H1 (cell line): Measurements from ENCODE around the gene PELO. TPM values are rescaled to one million over a fixed set of nuclear protein-coding genes. Genes with fewer than 3 reads are reported as not detected.

Experiments used
- CTCF ChIA-PET: fragments of 300-600 bp; sonication (Branson Sonifier 250); formaldehyde crosslinking; loops from one replicate; lab custom pipeline; 2021; ENCODE audit not compliant: partially characterized antibody; lab: Charles Lee
- POLR2A ChIA-PET: fragments of 300-600 bp; sonication (Branson Sonifier 250); formaldehyde crosslinking; loops from one replicate; lab custom pipeline; 2021; ENCODE audit warnings: inconsistent platforms; ENCODE audit not compliant: partially characterized antibody; lab: Charles Lee
- DNase-seq, 2 experiments: peaks; one replicate each; pipeline versions ENCODE4 v3.0.0 to v3.0.0-alpha.2; 2010 to 2022; ENCODE audit warnings: low spot score in 2 of 2, low read depth in 1 of 2, mixed read lengths in 1 of 2
- FAIRE-seq: peaks from 2 replicates; lab custom pipeline; 2011; peaks lifted over from hg19 to GRCh38; lab: Jason Lieb, UNC
- H2AFZ ChIP-seq: 2 replicates; pipeline ENCODE4 v1.8.1; 2012; ENCODE audit warnings: low read length, inconsistent platforms
- H2AK5ac ChIP-seq: 2 replicates; pipeline ENCODE4 v1.6.1; 2013; ENCODE audit warnings: low read depth, low read length
- H2BK120ac ChIP-seq: replicated peaks from 2 replicates; pipeline ENCODE3; 2013; ENCODE audit warnings: low read depth, low read length, inconsistent platforms
- H2BK12ac ChIP-seq: 2 replicates; pipeline ENCODE4 v1.6.1; 2013; ENCODE audit warnings: low read depth, low read length
- H2BK15ac ChIP-seq: 2 replicates; pipeline ENCODE4 v1.6.1; 2013; ENCODE audit warnings: low read length
- H2BK20ac ChIP-seq: 2 replicates; pipeline ENCODE4 v1.6.1; 2013; ENCODE audit warnings: low read length
- H2BK5ac ChIP-seq: 2 replicates; pipeline ENCODE4 v1.6.1; 2013; ENCODE audit warnings: low read depth, low read length
- H3K14ac ChIP-seq: 2 replicates; pipeline ENCODE4 v1.6.1; 2013; ENCODE audit warnings: inconsistent platforms; ENCODE audit not compliant: insufficient read length
- H3K18ac ChIP-seq: 2 replicates; pipeline ENCODE4 v1.6.1; 2013; ENCODE audit warnings: low read length; ENCODE audit errors: extremely low read depth
- H3K23ac ChIP-seq: 2 replicates; pipeline ENCODE4 v1.6.1; 2013; ENCODE audit warnings: inconsistent platforms; ENCODE audit not compliant: insufficient read length
- H3K23me2 ChIP-seq: 2 replicates; pipeline ENCODE4 v1.6.1; 2013; ENCODE audit warnings: low read depth, low read length
- H3K27ac ChIP-seq: 2 replicates; pipeline ENCODE4 v1.6.1; 2011; ENCODE audit warnings: low read depth, low read length, inconsistent platforms
- H3K27me3 ChIP-seq, 4 experiments: replicated peaks in 1 of 4; 1 replicate in 1 of 4; 2 replicates in 3 of 4; pipeline versions ENCODE4 v1.6.1 to v1.8.1; 2011 to 2013; ENCODE audit warnings: low read length in 3 of 4, mild to moderate bottlenecking in 3 of 4, inconsistent platforms in 2 of 4, mixed read lengths in 2 of 4, moderate library complexity in 1 of 4; ENCODE audit not compliant: control insufficient read depth in 3 of 4, insufficient read depth in 3 of 4; ENCODE audit errors: extremely low read depth in 1 of 4
- H3K36me3 ChIP-seq, 4 experiments: 2 replicates each; pipeline versions ENCODE4 v1.6.1 to v1.8.1; 2011 to 2013; ENCODE audit warnings: mild to moderate bottlenecking in 4 of 4, low read length in 3 of 4, moderate library complexity in 2 of 4, control low read depth in 1 of 4, inconsistent platforms in 1 of 4; ENCODE audit not compliant: insufficient read depth in 4 of 4, control insufficient read depth in 2 of 4
- H3K4ac ChIP-seq: replicated peaks from 2 replicates; pipeline ENCODE3; 2013; ENCODE audit warnings: low read length, low read depth, mixed read lengths, inconsistent platforms; ENCODE audit not compliant: insufficient read length
- H3K4me1 ChIP-seq, 4 experiments: replicated peaks in 1 of 4; 1 replicate in 1 of 4; 2 replicates in 3 of 4; pipeline versions ENCODE4 v1.6.1 to v1.8.1; 2011 to 2013; ENCODE audit warnings: low read length in 3 of 4, inconsistent platforms in 2 of 4, mixed read lengths in 1 of 4; ENCODE audit not compliant: insufficient read depth in 4 of 4, control insufficient read depth in 3 of 4
- H3K4me2 ChIP-seq, 2 experiments: 2 replicates each; pipeline versions ENCODE4 v1.6.1 to v1.8.1; 2011 to 2013; ENCODE audit warnings: low read depth in 2 of 2, low read length in 2 of 2, control low read depth in 1 of 2, inconsistent platforms in 1 of 2, mild to moderate bottlenecking in 1 of 2; ENCODE audit not compliant: insufficient read depth in 1 of 2
- H3K4me3 ChIP-seq, 4 experiments: fragments of 200-600, 300-600 bp in 1 of 4; sonication (generic), shearing (Covaris generic), sonication (Bioruptor Twin) in 1 of 4; 2 replicates each; pipeline versions ENCODE4 v1.5.1 to v1.8.1; 2011 to 2016; ENCODE audit warnings: low read length in 4 of 4, low read depth in 3 of 4, control low read depth in 2 of 4, inconsistent platforms in 2 of 4, mild to moderate bottlenecking in 2 of 4, mixed read lengths in 1 of 4, moderate library complexity in 1 of 4; ENCODE audit not compliant: insufficient read depth in 2 of 4; ENCODE audit errors: extremely low read depth in 1 of 4
- H3K56ac ChIP-seq: replicated peaks from 2 replicates; pipeline ENCODE3; 2013; ENCODE audit warnings: low read depth, mild to moderate bottlenecking, mixed read lengths, low read length, inconsistent platforms; ENCODE audit not compliant: insufficient read length
- H3K79me1 ChIP-seq: 2 replicates; pipeline ENCODE4 v1.6.1; 2013; ENCODE audit warnings: low read depth, low read length, control low read depth
- H3K79me2 ChIP-seq, 2 experiments: 2 replicates each; pipeline versions ENCODE4 v1.6.1 to v1.8.1; 2012 to 2013; ENCODE audit warnings: low read length in 2 of 2, mild to moderate bottlenecking in 2 of 2, inconsistent platforms in 1 of 2; ENCODE audit not compliant: insufficient read depth in 2 of 2, control insufficient read depth in 1 of 2
- H3K9ac ChIP-seq, 4 experiments: replicated peaks in 1 of 4; 1 replicate in 1 of 4; 2 replicates in 3 of 4; pipeline versions ENCODE4 v1.6.1 to v1.8.1; 2011 to 2013; ENCODE audit warnings: low read depth in 3 of 4, low read length in 3 of 4, control low read depth in 2 of 4, mild to moderate bottlenecking in 2 of 4, moderate library complexity in 2 of 4, inconsistent platforms in 1 of 4; ENCODE audit errors: extremely low read depth in 1 of 4
- H3K9me3 ChIP-seq, 2 experiments: 2 replicates each; pipeline versions ENCODE4 v1.6.1 to v1.8.1; 2012 to 2013; ENCODE audit warnings: mild to moderate bottlenecking in 2 of 2, moderate library complexity in 2 of 2, control low read depth in 1 of 2, inconsistent platforms in 1 of 2, low read depth in 1 of 2, low read length in 1 of 2, mixed read lengths in 1 of 2; ENCODE audit not compliant: insufficient read depth in 2 of 2
- H4K20me1 ChIP-seq, 2 experiments: replicated peaks in 1 of 2; 2 replicates each; pipeline versions ENCODE3 to v1.8.1; 2011 to 2013; ENCODE audit warnings: inconsistent platforms in 2 of 2, low read length in 2 of 2, mild to moderate bottlenecking in 1 of 2; ENCODE audit not compliant: insufficient read depth in 2 of 2, control insufficient read depth in 1 of 2
- H4K5ac ChIP-seq: 2 replicates; pipeline ENCODE4 v1.6.1; 2013; ENCODE audit warnings: low read length, low read depth, mixed read lengths, inconsistent platforms; ENCODE audit not compliant: insufficient read length
- H4K8ac ChIP-seq: 2 replicates; pipeline ENCODE4 v1.8.0; 2013; ENCODE audit warnings: mild to moderate bottlenecking, moderate library complexity, low read length, inconsistent platforms; ENCODE audit not compliant: insufficient read depth; ENCODE audit errors: extremely low read depth
- H4K91ac ChIP-seq: replicated peaks from 2 replicates; pipeline ENCODE3; 2013; ENCODE audit warnings: low read length, mixed read lengths, inconsistent platforms; ENCODE audit not compliant: insufficient read length
- JUN ChIP-seq: IDR thresholded peaks from 2 replicates; pipeline ENCODE4 v1.6.1; 2011; ENCODE audit warnings: low read depth, mild to moderate bottlenecking, improper control_type of control experiment, low read length
- SIX5 ChIP-seq: IDR thresholded peaks from 2 replicates; pipeline ENCODE4 v1.6.1; 2011; ENCODE audit warnings: mild to moderate bottlenecking, low read depth, low read length
- TAF1 ChIP-seq: IDR thresholded peaks from 2 replicates; pipeline ENCODE4 v1.6.1; 2011; ENCODE audit warnings: mild to moderate bottlenecking, low read depth, low read length
- WGBS, 2 experiments: shearing (Covaris generic) in 1 of 2; methylation state at CpG; one replicate each; pipeline versions ENCODE4 v1.1.6 to v1.1.7; 2013 to 2015; ENCODE audit warnings: low lambda C conversion rate in 2 of 2, mixed read lengths in 2 of 2, inconsistent platforms in 1 of 2, low coverage in 1 of 2, missing lambda C conversion rate in 1 of 2; ENCODE audit not compliant: insufficient replicate concordance in 2 of 2, insufficient coverage in 1 of 2, insufficient read length in 1 of 2; ENCODE audit errors: extremely low coverage in 1 of 2, missing lambda C conversion rate in 1 of 2; 5-methylcytosine and 5-hydroxymethylcytosine counted together
- polyA plus RNA-seq, 7 experiments: library from polyadenylated mRNA; depleted of rRNA in 3 of 7; stranded (reverse) in 5 of 7; unstranded in 2 of 7; fragments of >200 nt in 5 of 7; fragments of 200-250 nt in 2 of 7; gene quantifications; 1 replicate in 5 of 7; 2 replicates in 1 of 7; 4 replicates in 1 of 7; pipeline versions ENCODE4 v1.2.1 to v1.2.3, GENCODE V29; 2011 to 2013; ENCODE audit warnings: missing spikeins in 2 of 7, mixed read lengths in 2 of 7
- total RNA-seq: library from RNA; stranded (reverse); fragmentation: NEBNext Ultra II Directional; extraction: Animal tissue kit (Norgen Biotek cat#: 25700); gene quantifications from 2 replicates; pipeline ENCODE4 v1.2.1, GENCODE V29; 2021

PELO gene
- total and polyA plus RNA-seq, 2 of the 8 experiments (the other 6 are each of a cell fraction or from before 2014, with no cell fraction given), result 10.8 to 18.5 TPM

DNA sequence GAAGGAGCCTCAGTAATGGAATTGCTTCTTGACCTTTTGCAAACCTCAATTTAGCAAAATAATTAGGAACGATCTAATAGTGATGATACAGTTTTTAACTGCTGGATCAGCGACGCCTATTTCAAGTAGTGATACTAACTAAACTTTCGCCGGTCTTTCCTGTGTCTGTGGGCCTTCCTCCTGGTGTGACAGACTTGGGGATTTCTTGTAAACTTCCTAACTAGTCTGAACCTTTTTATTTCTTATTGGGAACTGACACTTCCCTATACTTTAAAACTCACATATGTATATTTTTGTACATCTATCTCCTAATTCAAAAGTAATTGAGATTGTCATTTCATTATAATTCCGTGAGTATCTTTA, 15.2 kb downstream of the PELO start:
- no peak overlapping the region for H2AFZ ChIP-seq
- no peak overlapping the region for H2BK12ac ChIP-seq
- H3K18ac ChIP-seq, result no peak overlapping the region
- TF ChIP-seq SIX5, result no peak
- no peak for TF ChIP-seq TAF1
- no peak for TF ChIP-seq JUN
- POLR2A ChIA-PET, result no interaction called here
- 85% methylated on average over 6 of the region's 6 CpGs; no CpG with 5 or more reads in 1 of the 2 experiments for WGBS, 2 experiments
- CTCF ChIA-PET, result interaction anchor here (0.9 kb wide), 1 partner anchor 16 kb away, joined by 3 read pairs; the partner anchor contains the start of genes ITGA1 and PELO
- H2BK20ac ChIP-seq, result no peak overlapping the region
- DNase-seq (no peak), FAIRE-seq (no peak)
- no peak overlapping the region for H3K56ac ChIP-seq
- H3K23me2 ChIP-seq, result peaks cover 21% of the 10 kb centered on the region
- peaks cover 3% of the 10 kb centered on the region for H3K79me1 ChIP-seq
- H3K36me3 ChIP-seq, result peaks cover 0 to 14% (median 3%) of the 10 kb centered on the region in 4 experiments; a peak in 2 of 8 replicates
- H2BK5ac ChIP-seq, result no peak overlapping the region
- H3K27ac ChIP-seq, result no peak overlapping the region
- no peak overlapping the region for H2BK15ac ChIP-seq
- no peak overlapping the region for H4K8ac ChIP-seq
- peak overlapping the region; percentile 21 to 89; a peak in 2 of 4 replicates for H3K4me2 ChIP-seq
- H3K23ac ChIP-seq, result no peak overlapping the region
- H3K27me3 ChIP-seq, result no peaks in the 10 kb centered on the region
- no peak overlapping the region for H2BK120ac ChIP-seq
- H3K4ac ChIP-seq, result no peak overlapping the region
- H4K5ac ChIP-seq, result no peak overlapping the region
- H3K14ac ChIP-seq, result no peak overlapping the region
- H3K4me1 ChIP-seq, result peaks cover 5 to 11% (median 9%) of the 10 kb centered on the region in 4 experiments; a peak in 5 of 7 replicates
- H3K4me3 ChIP-seq, result peak overlapping the region in 1 of 4 experiments; percentile 81; a peak in 2 of 8 replicates
- no peak overlapping the region for H2AK5ac ChIP-seq
- no peaks in the 10 kb centered on the region for H3K9me3 ChIP-seq
- peaks cover 0 to 49% of the 10 kb centered on the region in 2 experiments; a peak in 3 of 4 replicates for H3K79me2 ChIP-seq
- H4K20me1 ChIP-seq, result peaks cover 6 to 8% of the 10 kb centered on the region in 2 experiments
- no peak overlapping the region for H4K91ac ChIP-seq
- H3K9ac ChIP-seq, result no peak overlapping the region
